Stimulated activated CD4-positive, alpha-beta T cell treated with anti-CD3 and anti-CD28 coated beads, Interleukin-2, amount 100 ng/mL, for 48 hours (primary cell): Measurements from ENCODE around the gene UGT1A9.
"Not testable (repeated sequence)": the region's sequence is repeated elsewhere in the genome, so short reads cannot be mapped to it uniquely, and the experiment has no call there.

Source experiments
- DNase-seq, 2 donors: peaks; one replicate each; pipeline ENCODE4 v3.0.0-alpha.2; 2020

UGT1A9 gene

DNA sequence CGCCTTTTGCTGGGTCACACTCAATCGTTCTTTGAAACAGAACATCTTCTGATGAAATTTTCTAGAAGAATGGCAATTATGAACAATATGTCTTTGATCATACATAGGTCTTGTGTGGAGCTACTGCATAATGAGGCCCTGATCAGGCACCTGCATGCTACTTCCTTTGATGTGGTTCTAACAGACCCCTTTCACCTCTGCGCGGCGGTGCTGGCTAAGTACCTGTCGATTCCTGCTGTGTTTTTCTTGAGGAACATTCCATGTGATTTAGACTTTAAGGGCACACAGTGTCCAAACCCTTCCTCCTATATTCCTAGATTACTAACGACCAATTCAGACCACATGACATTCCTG is 41.5 kb downstream of the UGT1A9 start:
- no peak for DNase-seq

DNA sequence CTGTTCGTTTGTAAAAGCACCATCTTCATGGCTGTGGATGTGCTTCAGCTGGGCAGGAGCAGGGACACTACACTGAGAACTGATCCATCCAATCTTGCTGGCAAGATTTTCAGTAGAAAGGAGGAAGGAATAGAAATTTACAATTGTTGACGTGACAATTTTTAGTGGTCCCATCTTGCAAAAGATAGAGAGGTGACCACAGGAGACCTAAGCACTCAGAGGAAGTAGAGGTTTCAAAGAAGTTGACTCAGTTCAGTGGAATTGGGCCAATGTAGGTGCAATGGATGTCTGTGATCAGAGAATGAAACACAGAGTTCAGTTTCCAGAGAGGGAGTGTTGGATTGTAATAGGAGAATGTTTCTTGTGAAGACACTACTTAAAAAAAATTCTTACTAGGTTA is 42.4 kb downstream of the UGT1A9 start:
- no peak for DNase-seq

DNA sequence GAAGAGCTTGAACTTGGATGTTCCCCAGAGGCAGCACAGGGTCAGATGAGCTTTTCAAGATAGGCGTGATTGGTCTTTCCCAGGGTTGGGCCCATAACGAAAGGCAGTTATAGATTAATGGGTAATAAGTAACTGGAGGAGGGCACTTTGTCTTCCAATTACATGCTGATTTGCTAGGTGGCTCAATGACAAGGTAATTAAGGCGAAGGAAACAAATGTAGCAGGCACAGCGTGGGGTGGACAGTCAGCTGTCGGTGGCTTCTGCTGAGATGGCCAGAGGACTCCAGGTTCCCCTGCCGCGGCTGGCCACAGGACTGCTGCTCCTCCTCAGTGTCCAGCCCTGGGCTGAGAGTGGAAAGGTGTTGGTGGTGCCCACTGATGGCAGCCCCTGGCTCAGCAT is 46.9 kb downstream of the UGT1A9 start, which contains the start of gene UGT1A4:
TSS of gene UGT1A4 (plus strand) at position 185 of the 400 bp plus-strand sequence. CDS start at position 270, 85 bp downstream.
- DNase-seq, result no peak

DNA sequence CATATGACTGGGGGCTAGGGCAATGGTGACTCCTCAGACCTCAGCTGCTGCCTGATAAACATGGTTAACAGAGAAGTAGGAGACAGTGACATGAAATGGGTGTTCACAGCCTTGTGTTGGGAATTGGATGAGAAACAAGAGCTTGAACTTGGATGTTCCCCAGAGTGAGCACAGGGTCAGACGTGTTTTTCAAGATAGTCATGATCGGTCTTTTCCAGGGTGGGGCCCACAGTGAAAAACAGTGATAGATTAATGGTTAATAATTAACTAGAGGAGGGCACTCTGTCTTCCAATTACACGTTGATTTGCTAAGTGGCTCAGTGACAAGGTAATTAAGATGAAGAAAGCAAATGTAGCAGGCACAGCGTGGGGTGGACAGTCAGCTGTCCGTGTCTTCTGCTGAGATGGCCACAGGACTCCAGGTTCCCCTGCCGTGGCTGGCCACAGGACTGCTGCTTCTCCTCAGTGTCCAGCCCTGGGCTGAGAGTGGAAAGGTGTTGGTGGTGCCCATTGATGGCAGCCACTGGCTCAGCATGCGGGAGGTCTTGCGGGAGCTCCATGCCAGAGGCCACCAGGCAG is 57.1 kb downstream of the UGT1A9 start, which contains the start of gene UGT1A3:
TSS of gene UGT1A3 (plus strand) at position 320 of the 579 bp plus-strand sequence. CDS start at position 405, 85 bp downstream.
- DNase-seq, result no peak

DNA sequence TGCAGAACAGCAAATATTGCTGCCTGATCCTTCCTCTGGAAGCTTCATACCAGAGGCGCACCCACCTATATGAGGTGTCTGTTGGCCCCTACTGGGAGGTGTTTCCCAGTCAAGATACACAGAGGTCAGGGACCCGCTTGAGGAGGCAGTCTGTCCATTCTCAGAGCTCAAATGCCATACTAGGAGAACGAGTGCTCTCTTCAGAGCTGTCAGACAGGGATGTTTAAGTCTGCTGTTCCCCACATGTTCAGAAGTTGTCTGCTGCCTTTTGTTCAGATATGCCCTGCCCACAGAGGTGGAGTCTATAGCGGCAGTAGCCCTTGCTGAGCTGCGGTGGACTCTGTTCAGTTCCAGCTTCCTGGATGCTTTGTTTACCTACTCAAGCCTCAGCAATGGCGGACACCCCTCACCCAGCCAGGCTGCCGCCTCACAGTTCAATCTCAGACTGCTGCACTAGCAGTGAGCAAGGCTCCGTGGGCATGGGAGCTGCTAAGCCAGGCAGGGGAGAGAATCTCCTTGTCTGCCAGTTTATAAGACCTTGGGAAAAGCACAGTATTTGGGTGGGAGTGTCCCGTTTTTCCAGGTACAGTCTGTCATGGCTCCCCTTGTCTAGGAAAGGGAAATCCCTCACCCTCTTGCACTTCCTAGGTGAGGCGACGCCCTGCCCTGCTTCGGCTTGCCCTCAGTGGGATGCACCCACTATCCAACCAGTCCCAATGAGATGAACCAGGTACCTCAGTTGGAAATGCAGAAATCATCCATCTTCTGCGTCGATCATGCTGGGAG is 65.4 kb downstream of the UGT1A9 start:
- DNase-seq, result not testable (repeated sequence)

DNA sequence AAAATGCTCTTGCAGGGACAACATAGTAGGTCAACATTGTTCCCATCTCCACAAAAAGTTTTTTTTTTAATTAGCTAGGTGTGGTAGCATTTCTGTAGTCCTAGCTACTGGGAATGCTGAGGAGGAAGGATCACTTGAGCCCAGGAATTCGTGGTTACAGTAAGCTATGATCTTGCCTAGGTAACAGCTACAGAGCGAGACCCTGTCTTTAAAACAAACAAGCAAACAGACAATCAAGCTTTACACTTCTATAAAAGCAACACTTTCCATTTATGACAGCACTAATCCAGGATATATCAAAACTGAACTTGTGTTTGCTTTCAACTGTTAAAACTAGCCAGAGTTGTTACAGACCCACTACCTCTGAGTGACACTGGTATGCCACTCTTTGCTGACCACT is 69.2 kb downstream of the UGT1A9 start:
- no peak for DNase-seq

DNA sequence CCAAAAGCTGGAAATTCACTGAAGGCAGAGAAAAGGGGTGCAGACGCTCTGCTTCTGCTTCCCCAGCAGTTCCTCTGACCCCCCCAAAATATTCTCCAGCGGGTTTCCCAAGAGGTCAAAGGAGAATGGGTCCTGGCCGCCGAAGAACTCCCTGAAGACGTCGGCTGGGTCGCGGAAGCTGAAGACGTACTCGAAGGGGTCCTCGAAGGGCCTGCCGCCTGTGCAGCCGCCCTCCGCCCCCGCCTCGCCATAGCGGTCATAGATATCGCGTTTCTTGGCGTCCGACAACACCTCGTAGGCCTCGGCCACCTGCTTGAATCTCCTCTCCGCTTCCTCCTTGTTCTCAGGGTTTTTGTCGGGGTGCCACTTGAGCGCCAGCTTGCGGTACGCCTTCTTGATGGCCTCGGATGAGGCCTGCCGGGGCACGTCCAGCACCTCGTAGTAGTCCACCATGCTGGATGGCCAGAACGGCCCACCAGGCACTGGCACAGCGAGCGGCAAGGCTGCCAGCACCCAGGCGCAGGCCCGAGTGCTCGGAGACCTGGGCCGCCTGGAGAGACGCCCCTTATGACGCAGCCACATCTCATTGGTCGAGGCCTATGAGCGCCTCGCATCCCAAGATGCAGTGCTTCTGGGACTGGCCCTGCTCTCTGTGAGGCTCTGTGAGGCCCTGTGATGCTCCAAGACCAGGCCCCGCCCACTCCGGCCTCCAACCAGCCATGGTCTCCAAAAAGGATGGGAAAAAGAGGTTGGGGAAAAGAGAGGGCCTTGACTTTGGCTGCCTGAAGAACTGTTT is 72.0 kb downstream of the UGT1A9 start:
- DNase-seq, result no peak

DNA sequence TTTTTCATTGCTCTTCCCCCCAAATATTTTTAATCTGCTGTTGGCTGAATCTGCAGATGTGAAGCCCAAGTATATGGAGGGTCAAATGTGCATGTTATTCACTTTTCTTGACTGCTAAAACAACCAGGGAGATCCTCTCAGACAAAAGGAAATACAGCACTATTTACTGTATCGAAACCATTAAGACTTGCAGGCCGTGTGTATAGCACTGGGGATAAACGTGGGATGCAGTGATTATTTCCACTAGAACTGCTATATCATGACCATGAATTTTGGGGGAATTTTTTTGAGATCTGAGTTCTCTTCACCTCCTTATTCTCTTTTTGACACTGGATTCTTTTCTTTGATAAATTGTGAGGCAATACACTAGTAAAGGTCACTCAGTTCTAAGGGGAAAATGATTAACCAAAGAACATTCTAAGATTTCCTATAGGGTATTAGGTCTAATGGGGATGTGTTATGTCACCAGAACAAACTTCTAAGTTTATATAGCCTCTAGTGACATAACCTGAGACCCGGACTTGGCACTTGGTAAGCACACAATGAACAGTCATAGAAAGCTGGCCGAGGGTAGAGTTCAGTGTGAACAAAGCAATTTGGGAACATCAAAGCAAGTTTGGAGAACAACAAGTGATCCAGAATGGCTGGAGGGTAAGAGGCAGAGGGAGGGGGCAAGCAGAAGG is 73.5 kb downstream of the UGT1A9 start:
- no peak for DNase-seq

DNA sequence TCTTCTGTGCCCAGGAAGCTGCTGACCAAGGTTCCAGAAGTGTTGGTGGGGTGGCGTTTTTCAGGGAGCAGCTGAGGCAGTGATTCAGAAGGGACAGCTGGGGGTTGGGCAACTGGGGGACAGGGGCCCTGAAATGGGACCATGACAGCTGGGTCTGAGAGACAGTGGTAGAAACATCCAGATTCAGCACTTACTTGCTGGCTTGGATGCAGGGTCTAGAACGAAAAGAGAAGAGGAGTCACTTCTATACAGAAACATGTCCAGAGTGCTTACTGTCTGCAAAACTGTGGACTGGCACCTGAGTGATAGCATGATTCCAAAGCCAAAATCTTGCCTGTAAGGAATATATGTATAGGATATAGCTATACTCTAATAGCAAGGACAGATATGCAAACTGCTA is 74.1 kb downstream of the UGT1A9 start:
- DNase-seq, result not testable (repeated sequence)

DNA sequence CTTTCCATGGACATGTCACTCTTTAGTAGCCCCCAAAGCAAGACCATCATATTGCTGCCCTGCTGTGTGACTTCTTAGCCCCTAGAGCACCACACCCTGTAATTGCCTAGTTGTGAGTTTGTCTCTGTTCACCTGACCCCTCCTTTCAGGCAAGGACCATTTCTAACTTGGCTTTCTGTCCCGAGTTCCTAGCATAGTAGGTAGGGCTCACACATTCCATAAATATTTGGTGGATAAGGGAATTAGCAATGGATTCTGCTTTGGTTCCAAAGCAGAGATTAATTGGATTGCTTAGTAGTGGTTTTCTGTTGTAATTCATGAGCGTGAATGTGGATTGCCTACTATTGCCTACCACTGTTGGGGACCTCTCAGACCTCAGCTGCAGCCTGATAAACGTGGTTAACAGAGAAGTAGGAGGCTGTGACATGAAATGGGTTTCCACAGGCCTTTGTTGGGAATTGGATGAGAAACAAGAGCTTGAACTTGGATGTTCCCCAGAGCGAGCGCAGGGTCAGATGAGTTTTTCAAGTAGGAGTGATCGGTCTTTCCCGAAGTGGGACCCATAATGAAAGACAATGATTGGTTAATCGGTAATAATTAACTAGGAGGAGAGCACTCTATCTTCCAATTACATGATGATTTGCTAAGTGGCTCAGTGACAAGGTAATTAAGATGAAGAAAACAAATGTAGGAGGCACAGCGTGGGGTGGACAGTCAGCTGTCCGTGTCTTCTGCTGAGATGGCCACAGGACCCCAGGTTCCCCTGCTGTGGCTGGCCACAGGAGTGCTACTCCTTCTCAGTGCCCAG is 75.0 kb downstream of the UGT1A9 start:
- DNase-seq, result no peak

DNA sequence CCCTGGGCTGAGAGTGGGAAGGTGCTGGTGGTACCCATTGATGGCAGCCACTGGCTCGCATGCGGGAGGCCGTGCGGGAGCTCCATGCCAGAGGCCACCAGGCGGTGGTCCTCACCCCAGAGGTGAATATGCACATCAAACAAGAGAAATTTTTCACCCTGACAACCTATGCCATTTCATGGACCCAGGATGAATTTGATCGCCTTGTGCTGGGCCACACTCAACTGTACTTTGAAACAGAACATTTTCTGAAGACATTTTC is 75.5 kb downstream of the UGT1A9 start:
- no peak for DNase-seq

DNA sequence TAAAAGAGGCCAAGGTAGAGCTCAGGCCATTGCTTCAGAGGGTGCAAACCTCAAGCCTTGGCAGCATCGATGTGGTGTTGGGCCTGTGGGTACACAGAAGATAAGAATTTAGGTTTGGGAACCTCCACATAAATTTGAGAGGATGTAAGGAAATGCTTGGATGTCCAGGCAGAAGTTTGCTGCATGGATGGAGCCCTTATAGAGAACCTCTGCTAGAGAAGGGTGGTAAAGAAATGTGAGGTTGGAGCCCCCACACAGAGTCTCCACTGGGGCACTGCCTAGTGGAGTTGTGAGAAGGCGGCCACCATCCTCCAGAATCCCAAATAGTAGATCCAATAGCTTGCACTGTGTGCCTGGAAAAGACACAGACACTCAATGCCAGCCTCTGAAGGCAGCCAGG is 79.0 kb downstream of the UGT1A9 start:
- DNase-seq, result not testable (repeated sequence)

DNA sequence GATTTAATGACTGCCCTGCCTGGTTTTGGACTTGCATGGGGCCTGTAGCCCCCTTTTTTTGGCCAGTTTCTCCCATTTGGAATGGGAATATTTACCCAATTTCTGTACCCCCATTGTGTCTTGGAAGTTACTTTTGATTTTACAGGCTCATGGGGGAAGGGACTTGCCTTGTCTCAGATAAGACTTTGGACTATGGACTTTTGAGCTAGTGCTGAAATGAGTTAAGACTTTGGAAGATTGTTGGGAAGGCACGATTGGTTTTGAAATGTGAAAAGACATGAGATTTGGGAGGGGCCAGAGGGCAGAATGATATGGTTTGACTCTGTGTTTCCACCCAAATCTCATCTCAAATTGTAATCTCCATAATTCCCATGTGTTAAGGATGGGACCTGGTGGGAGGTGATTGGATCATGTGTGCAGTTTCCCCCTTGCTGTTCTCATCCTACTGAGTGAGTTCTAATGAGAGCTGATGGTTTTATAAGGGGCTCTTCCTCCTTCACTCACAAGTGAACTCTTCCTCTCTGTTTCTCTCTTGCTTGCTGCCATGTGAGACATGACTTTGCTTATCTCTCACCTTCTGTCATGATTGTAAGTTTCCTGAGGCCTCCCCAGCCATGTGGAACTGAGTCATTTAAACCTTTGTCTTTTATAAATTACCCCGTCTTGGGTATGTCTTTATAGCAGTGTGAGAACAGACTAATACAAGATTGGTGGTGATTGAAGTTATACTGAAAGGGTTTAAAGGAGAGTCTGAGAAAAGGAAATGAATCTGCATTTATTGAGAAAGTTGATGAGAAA is 79.7 kb downstream of the UGT1A9 start:
- not testable (repeated sequence) for DNase-seq

DNA sequence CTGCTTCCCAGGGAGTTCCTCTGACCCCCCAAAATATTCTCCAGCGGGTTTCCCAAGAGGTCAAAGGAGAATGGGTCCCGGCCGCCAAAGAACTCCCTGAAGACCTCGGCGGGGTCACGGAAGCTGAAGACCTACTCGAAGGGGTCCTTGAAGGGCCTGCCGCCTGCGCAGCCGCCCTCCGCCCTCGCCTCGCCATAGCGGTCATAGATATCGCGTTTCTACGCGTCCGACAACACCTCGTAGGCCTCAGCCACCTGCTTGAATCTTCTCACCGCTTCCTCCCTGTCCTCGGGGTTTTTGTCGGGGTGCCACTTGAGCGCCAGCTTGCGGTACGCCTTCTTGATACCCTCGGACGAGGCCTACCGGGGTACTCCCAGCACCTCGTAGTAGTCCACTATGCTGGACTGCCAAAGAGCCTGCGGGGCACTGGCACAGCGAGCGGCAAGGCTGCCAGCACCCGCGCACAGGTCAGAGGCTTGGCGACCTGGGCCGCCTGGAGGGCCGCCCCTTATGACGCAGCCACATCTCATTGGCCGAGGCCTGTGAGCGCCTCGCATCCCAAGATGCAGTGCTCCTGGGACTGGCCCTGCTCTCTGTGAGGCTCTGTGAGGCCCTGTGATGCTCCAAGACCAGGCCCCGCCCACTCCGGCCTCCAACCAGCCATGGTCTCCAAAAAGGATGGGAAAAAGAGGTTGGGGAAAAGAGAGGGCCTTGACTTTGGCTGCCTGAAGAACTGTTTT is 83.3 kb downstream of the UGT1A9 start:
- no peak for DNase-seq

DNA sequence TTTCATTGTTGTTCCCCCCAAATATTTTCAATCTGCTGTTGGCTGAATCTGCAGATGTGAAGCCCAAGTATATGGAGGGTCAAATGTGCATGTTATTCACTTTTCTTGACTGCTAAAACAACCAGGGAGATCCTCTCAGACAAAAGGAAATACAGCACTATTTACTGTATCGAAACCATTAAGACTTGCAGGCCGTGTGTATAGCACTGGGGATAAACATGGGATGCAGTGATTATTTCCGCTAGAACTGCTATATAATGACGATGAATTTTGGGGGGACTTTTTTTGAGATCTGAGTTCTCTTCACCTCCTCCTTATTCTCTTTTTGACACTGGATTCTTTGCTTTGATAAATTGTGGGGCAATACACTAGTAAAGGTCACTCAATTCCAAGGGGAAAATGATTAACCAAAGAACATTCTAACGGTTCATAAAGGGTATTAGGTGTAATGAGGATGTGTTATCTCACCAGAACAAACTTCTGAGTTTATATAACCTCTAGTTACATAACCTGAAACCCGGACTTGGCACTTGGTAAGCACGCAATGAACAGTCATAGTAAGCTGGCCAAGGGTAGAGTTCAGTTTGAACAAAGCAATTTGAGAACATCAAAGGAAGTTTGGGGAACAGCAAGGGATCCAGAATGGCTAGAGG is 84.9 kb downstream of the UGT1A9 start:
- no peak for DNase-seq

DNA sequence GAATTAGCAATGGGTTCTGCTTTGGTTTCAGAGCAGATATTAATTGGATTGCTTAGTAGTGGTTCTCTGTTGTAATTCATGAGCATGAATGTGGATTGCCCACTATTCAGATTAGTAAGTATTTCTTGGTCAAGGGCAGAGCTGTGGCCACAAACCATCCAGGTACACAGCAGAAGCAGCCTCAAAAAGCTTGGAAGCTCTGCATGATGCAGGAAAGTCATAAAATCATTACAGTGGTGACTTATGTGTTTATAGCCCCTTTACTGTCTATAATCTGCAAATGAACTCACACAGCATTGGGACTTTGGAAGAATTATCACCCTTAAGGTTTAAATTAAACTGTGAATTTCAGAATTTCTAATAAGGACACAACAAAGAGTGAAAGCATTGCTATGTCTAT is 86.4 kb downstream of the UGT1A9 start:
- no peak for DNase-seq

DNA sequence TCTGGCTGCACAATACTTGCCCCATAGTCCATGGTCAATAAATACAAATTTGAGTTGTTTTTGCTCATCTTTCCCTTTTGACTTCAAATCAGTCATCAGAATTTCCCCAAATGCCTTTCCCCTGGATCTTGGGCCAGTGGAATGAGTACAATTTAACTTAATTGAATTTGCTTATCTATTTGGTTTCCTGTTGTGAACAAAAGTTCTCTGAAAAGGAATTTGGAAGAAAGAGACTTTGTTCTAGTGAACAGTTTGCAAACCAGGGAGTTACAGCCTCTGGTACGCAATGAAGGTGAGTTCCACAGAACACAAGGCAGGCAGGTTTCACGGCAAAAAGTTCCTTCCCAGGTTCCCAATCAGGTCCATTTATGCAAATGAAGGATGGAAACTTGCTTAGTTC is 87.2 kb downstream of the UGT1A9 start:
- no peak for DNase-seq

DNA sequence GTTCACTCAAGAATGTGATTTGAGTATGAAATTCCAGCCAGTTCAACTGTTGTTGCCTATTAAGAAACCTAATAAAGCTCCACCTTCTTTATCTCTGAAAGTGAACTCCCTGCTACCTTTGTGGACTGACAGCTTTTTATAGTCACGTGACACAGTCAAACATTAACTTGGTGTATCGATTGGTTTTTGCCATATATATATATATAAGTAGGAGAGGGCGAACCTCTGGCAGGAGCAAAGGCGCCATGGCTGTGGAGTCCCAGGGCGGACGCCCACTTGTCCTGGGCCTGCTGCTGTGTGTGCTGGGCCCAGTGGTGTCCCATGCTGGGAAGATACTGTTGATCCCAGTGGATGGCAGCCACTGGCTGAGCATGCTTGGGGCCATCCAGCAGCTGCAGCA is 88.3 kb downstream of the UGT1A9 start, which contains the start of gene UGT1A1:
TSS of gene UGT1A1 (plus strand) at position 228 of the 400 bp plus-strand sequence. CDS start at position 246, 18 bp downstream.
- DNase-seq, result no peak

DNA sequence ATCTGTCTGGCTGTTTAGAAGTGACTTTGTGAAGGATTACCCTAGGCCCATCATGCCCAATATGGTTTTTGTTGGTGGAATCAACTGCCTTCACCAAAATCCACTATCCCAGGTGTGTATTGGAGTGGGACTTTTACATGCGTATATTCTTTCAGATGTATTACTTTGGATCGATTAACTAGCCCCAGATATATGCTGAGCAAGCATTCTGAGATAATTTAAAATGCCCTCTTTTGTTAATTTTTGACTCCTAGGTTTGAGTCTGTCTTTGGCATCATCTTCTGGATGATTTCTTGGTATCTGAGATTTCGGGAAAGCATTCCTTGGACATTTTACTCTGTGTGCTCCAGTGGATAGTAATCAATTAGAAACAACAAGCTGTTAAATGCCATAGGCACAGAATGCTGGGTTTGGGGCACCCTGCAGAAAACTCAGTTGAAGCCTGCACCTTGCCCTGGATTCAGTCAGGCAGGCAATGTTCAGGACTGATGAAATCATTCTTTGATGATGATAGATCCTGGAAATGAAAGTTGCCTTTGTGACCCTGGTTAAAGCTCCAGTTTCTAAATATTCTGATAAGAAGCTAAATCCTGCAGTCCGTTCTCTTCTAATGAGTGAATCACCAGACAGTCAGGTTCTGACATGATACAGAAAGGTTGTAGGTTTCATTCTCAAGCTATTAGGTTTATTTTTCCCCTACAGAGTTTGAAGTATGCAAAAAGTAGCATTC is 89.5 kb downstream of the UGT1A9 start:
- no peak for DNase-seq

DNA sequence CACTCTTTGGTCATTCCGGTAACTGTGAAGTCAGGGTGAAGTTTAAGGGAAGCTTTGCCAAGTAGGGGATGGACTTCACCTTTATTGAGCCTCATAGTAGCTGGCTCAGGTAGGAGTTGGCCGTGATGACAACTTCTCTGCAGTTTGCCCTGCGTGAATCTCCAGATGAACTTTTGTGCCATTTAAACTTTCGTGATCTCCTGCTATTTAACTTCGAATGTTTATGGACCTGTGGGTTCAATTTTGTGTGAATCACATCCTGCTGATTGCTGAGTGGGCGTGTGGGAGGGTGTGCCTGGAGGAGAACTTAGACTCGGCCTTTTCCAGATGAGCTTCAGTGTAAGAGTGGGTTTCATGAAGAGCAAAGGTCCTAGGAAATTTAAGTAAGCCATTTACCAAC is 92.6 kb downstream of the UGT1A9 start:
- DNase-seq, result no peak
